NB4 (cell line): Measurements from ENCODE around the gene NCBP2.

Experiments
- CTCF ChIP-seq: IDR thresholded peaks from one replicate; pipeline ENCODE4 v1.5.1; 2012; ENCODE audit warnings: low read depth, low read length
- MAX ChIP-seq: IDR thresholded peaks from 2 replicates; pipeline ENCODE4 v1.6.1; 2011; ENCODE audit warnings: low read depth, low read length
- MYC ChIP-seq: IDR thresholded peaks from 2 replicates; pipeline ENCODE4 v1.6.1; 2011; ENCODE audit warnings: low read depth, low read length
- POLR2A ChIP-seq: IDR thresholded peaks from 2 replicates; pipeline ENCODE4 v1.6.1; 2011; ENCODE audit warnings: mild to moderate bottlenecking; ENCODE audit not compliant: insufficient read length; ENCODE audit errors: extremely low read depth

- TF ChIP-seq MAX = no peak
- TF ChIP-seq CTCF = no peak
- no peak for TF ChIP-seq POLR2A
- peak; percentile 17; the same call in 1 of the 2 replicates for TF ChIP-seq MYC
Observed at GRCh38 chr3:196968233-196969133, 26.2 kb upstream of the NCBP2 start, which contains the start of gene PIGZ.
